Stimulated activated naive CD8-positive, alpha-beta T cell treated with anti-CD3 and anti-CD28 coated beads, Interleukin-15, Interleukin-2, amounts not matched to agents 100 U/mL and 50 U/mL, for 24 hours (primary cell): Measurements from ENCODE around the gene MOAP1.
A peak's percentile ranks its signal among the peaks of the same experiment; 100 is the strongest.
"Not testable (repeated sequence)": the region's sequence is repeated elsewhere in the genome, so short reads cannot be mapped to it uniquely, and the experiment has no call there.

Experiments
- ATAC-seq: fragments of 150-1000 bp; cut with Tn5 transposase; one replicate; pipeline ENCODE4 v1.10.0; 2021
- DNase-seq: peaks from one replicate; pipeline ENCODE4 v3.0.0; 2021

The MOAP1 gene

GRCh38 chr14:93184391-93185348, at the start of gene MOAP1, which contains the start of gene LYSET:
MOAP1 (minus strand) TSS chr14:93184897; CDS start chr14:93184242, 655 bp downstream.
LYSET (plus strand) TSS chr14:93185317; CDS start chr14:93185406, 89 bp downstream.
- peak; percentile 87 for ATAC-seq
- peak; percentile 91 for DNase-seq

GRCh38 chr14:93233078-93233477, 48.4 kb upstream of the MOAP1 start:
- DNase-seq, ATAC-seq: not testable (repeated sequence)

GRCh38 chr14:93232159-93232558, 47.5 kb upstream of the MOAP1 start:
- no peak for DNase-seq
- ATAC-seq, result no peak

GRCh38 chr14:93231129-93231979, 46.7 kb upstream of the MOAP1 start:
- ATAC-seq (no peak), DNase-seq (peak; percentile 9)

- DNase-seq, result no peak
- ATAC-seq, result no peak
Measured at GRCh38 chr14:93230539-93230938, 45.8 kb upstream of the MOAP1 start.

- DNase-seq, result no peak
- ATAC-seq, result no peak
Measured at GRCh38 chr14:93228550-93228949, 43.9 kb upstream of the MOAP1 start.

- ATAC-seq (no peak), DNase-seq (no peak)
Measured at GRCh38 chr14:93223565-93223964, 38.9 kb upstream of the MOAP1 start.

- peak; percentile 63 for ATAC-seq
Measured at GRCh38 chr14:93220509-93220908, 35.8 kb upstream of the MOAP1 start.

GRCh38 chr14:93219103-93219726, 34.5 kb upstream of the MOAP1 start:
- ATAC-seq, result peak; percentile 65
- DNase-seq, result peak; percentile 27

More at GRCh38 chr14:93220509-93220908, 35.8 kb upstream of the MOAP1 start:
- no peak for DNase-seq

- DNase-seq (no peak), ATAC-seq (no peak)
Measured at GRCh38 chr14:93214598-93214997, 29.9 kb upstream of the MOAP1 start.

- no peak for DNase-seq
- no peak for ATAC-seq
Measured at GRCh38 chr14:93212432-93212831, 27.7 kb upstream of the MOAP1 start.

- DNase-seq (peak; percentile 58), ATAC-seq (peak; percentile 48)
Measured at GRCh38 chr14:93207468-93208308, 23.0 kb upstream of the MOAP1 start.

- peak; percentile 95 for ATAC-seq
- DNase-seq, result peak; percentile 92
Measured at GRCh38 chr14:93206793-93207467, 22.2 kb upstream of the MOAP1 start, which contains the start of the genes GON7 and UBR7. GON7 (minus strand) TSS chr14:93207065; CDS start chr14:93207037, 28 bp downstream. UBR7 (plus strand) TSS chr14:93207256; CDS start chr14:93207292, 36 bp downstream.

- no peak for DNase-seq
Measured at GRCh38 chr14:93201155-93201704, 16.5 kb upstream of the MOAP1 start.

GRCh38 chr14:93200553-93200952, 15.9 kb upstream of the MOAP1 start:
- ATAC-seq (no peak), DNase-seq (no peak)

More at GRCh38 chr14:93201155-93201704, 16.5 kb upstream of the MOAP1 start:
- no peak for ATAC-seq

- DNase-seq, result no peak
- ATAC-seq, result no peak
Measured at GRCh38 chr14:93199031-93199430, 14.3 kb upstream of the MOAP1 start.

- DNase-seq (no peak), ATAC-seq (no peak)
Measured at GRCh38 chr14:93195316-93195999, 10.8 kb upstream of the MOAP1 start.

- ATAC-seq (no peak), DNase-seq (no peak)
Measured at GRCh38 chr14:93186956-93187355, 2.3 kb upstream of the MOAP1 start.

GRCh38 chr14:93186466-93186865, 1.8 kb upstream of the MOAP1 start:
- DNase-seq (no peak), ATAC-seq (no peak)
